SH-SY5Y (cell line): Measurements from ENCODE around the gene OSR1.

Experiments used
- GATA2 ChIP-seq: IDR thresholded peaks from 2 replicates; pipeline ENCODE4 v1.6.1; 2011; ENCODE audit warnings: mild to moderate bottlenecking, low read depth, low read length
- GATA3 ChIP-seq: IDR thresholded peaks from 2 replicates; pipeline ENCODE4 v1.6.1; 2011; ENCODE audit warnings: low read depth, mild to moderate bottlenecking, low read length, moderate library complexity

The OSR1 gene

GRCh38 chr2:19358242-19359020 is at the start of gene OSR1:
OSR1 (minus strand) TSS chr2:19358623; CDS start chr2:19353805, 4,818 bp downstream.
- TF ChIP-seq GATA2, result no peak

- no peak for TF ChIP-seq GATA2
- TF ChIP-seq GATA3, result no peak
These were observed 45.4 kb upstream of the OSR1 start for GRCh38 chr2:19403785-19404184.

GRCh38 chr2:19392191-19392590 is 33.8 kb upstream of the OSR1 start:
- TF ChIP-seq GATA2 (no peak), GATA3 (no peak)

DNA sequence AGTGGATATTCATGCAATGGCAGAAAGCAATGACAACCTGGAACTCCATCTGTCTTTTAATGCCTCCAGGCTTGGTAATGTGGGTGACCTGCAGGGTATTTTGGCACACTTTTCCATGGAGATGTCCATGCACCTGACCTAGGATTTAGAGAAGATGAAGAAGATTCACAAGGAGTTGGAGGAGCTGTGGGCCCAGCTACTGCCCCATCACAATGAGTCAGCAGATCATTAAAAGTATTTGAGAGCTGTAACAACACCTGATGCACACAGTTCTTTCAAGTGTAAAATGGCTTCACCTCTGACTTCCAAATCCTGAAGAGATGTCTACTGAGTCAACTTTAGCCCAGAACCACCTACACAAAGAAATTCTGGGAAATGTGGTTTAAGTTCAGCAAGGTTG is 22.1 kb upstream of the OSR1 start:
- TF ChIP-seq GATA3 (no peak), GATA2 (no peak)

DNA sequence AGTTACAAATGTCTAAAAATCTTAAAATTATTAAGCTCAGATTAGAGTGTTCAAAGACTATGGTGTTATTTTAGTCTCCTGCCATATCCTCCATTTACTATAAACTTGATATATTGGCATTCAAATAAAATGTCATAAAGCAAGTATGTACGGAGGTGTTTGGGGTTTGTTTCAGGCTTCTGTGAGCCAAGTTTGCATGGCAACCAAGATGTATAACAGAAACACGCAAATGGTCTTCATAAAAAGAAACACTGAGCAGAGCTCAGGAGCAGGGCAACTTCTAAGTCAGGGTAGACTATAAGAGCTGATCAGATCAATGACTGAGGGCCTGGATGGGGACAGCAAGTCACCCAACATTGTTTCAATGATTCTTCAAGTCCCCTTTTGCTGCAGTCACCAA is 20.5 kb upstream of the OSR1 start:
- no peak for TF ChIP-seq GATA3
- no peak for TF ChIP-seq GATA2

GRCh38 chr2:19377717-19378116 is 19.3 kb upstream of the OSR1 start:
- TF ChIP-seq GATA3 (no peak), GATA2 (no peak)

- no peak for TF ChIP-seq GATA2
- no peak for TF ChIP-seq GATA3
These were observed 14.9 kb upstream of the OSR1 start for GRCh38 chr2:19373352-19373751.

GRCh38 chr2:19371996-19372582 is 13.7 kb upstream of the OSR1 start:
- TF ChIP-seq GATA3 (no peak), GATA2 (no peak)

- no peak for TF ChIP-seq GATA3
- no peak for TF ChIP-seq GATA2
These were observed 11.0 kb upstream of the OSR1 start for GRCh38 chr2:19369341-19369955.

- no peak for TF ChIP-seq GATA3
- TF ChIP-seq GATA2, result no peak
These were observed 10.3 kb upstream of the OSR1 start for GRCh38 chr2:19368760-19369159.

DNA sequence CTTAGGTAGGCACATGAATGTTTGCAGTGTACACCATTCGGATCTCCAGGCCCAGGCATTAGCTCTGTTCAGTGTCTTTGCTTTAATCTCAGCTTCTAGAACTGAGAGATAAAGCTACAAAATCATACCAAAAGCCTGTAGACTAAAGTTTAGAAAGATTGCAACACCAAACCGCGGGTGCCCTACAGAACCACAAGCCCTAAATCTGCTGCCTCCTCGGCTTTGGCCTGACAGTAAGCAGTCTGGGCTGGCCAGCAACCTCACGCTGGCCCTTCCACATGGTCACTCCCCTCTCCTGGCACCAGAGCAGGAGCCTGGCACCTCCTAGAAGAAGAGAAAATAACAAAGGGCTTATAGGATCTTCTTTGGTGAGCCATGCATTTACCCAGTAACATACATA is 8.9 kb upstream of the OSR1 start:
- TF ChIP-seq GATA2 (no peak), GATA3 (no peak)

GRCh38 chr2:19365126-19365525 is 6.7 kb upstream of the OSR1 start:
- peak; percentile 83 for TF ChIP-seq GATA2
- TF ChIP-seq GATA3, result peak; percentile 49; the same call in 1 of the 2 replicates

- TF ChIP-seq GATA3 (no peak), GATA2 (no peak)
These were observed 5.6 kb upstream of the OSR1 start for GRCh38 chr2:19364014-19364413.

DNA sequence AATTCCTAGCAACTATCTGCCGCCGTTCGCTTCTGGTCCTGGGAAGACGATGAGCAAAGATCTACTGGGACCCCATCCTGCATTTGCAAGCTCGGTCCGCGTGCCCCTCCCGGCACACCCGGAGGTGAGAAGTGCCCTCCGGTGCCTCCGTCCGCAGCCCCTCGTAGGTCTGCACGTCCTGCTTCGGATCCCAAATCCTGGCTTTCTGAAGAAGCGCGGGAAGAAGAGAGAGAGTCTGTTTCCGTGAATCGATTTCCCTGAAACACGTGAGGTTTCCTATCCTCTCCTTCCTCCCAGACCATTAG is 5.0 kb upstream of the OSR1 start:
- TF ChIP-seq GATA3, result no peak
- no peak for TF ChIP-seq GATA2

GRCh38 chr2:19362755-19363473 is 4.5 kb upstream of the OSR1 start:
- TF ChIP-seq GATA3 (no peak), GATA2 (peak; percentile 68)
